ENCODE measurements around the gene ABCA13.

ABCA13 gene

DNA sequence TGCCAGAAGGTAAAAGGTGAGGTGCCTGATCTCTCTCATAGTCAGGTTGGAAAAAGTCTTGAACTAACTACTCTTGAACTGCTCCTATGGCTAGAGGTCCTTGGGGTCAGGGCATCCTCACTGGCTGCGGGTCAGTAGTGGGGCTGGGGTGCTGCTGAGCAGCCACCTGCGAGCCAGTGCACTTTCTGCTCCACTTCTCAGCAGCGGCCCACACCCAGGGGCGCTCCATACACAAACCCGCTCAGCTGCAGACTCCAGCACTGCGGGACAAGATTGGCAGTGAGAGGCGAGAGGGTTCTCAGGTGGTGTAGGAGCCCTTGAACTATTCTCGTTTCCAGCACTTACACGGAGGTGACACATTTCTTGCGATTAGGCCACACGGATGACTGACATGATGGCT, 6.0 kb downstream of the ABCA13 start:
- 80% methylated on average over 11 of the region's 11 CpGs for WGBS
- DNase-seq = no peak
- Histone ChIP-seq H4K91ac (ENCODE audit: low read length) (no peak overlapping the region), H3K4me3 (ENCODE audit: insufficient read depth in 1 of 2, low read depth in 1 of 2, low read length in 2 of 2) (no peak overlapping the region), H2BK5ac (ENCODE audit: low read depth, low read length, poor library complexity, severe bottlenecking) (no peak overlapping the region), H3K9ac (ENCODE audit: low read length) (no peak overlapping the region), H2BK15ac (ENCODE audit: low read depth, poor library complexity, severe bottlenecking) (no peak overlapping the region), H3K27me3 (ENCODE audit: control insufficient read depth in 1 of 2, insufficient read depth in 1 of 2, low read length in 2 of 2) (no peaks in the 10 kb centered on the region), H2BK12ac (ENCODE audit: low read length in 2 of 2) (no peak overlapping the region), H3K9me3 (ENCODE audit: control insufficient read depth, low read length) (no peaks in the 10 kb centered on the region), H3K18ac (ENCODE audit: low read depth in 1 of 2, low read length in 2 of 2) (no peak overlapping the region), H2AK5ac (ENCODE audit: low read length, severe bottlenecking) (no peak overlapping the region), H3K27ac (ENCODE audit: low read length, poor library complexity, severe bottlenecking) (no peak overlapping the region), H4K8ac (ENCODE audit: low read length) (no peak overlapping the region), H2BK120ac (ENCODE audit: low read depth, low read length) (no peak overlapping the region), H2AFZ (ENCODE audit: low read depth, low read length) (no peak overlapping the region), H3K79me1 (replicated peaks; ENCODE audit: low read length, poor library complexity, severe bottlenecking) (no peaks in the 10 kb centered on the region), H3K4ac (ENCODE audit: low read depth in 1 of 2, low read length in 2 of 2) (no peak overlapping the region), H3K4me2 (ENCODE audit: low read length, poor library complexity, severe bottlenecking) (no peak overlapping the region), H3K23ac (ENCODE audit: low read length in 2 of 2) (no peak overlapping the region), H3K14ac (ENCODE audit: low read length in 2 of 2) (no peak overlapping the region), H3K4me1 (ENCODE audit: control insufficient read depth, insufficient read depth, low read depth, low read length) (peaks cover 3% of the 10 kb centered on the region), H3K36me3 (ENCODE audit: control insufficient read depth in 1 of 2, insufficient read depth in 2 of 2, low read depth in 1 of 2, low read length in 2 of 2) (no peaks in the 10 kb centered on the region)

DNA sequence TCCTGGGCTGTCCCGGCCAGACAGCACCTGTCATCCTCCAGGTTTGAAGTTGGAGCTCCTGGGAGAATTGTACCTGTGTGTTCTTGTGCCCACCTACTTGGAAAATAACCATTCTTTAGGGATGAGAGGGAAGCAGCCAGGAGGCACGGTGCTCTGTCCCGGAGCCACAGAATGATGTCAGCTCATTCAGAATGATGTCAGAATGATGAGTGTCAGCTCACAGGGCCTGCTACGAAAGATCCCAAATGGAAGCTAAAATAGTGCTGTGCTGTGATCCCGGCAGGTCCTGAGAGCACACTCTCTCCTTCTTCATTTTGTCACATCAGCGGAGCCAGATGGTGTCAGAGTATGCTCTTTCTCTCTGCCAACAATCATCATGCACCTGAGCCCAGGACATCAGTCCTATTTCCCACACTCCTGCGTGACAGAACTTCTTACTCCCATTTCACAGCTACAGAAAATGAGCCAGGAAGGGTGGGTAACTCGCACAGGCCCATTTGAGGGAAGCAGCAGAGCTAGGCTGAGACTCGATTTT, 8.3 kb downstream of the ABCA13 start:
- H3K27me3 ChIP-seq (ENCODE audit: control insufficient read depth in 1 of 2, insufficient read depth in 1 of 2, low read length in 2 of 2) = no peaks in the 10 kb centered on the region
- 83% methylated on average over 9 of the region's 9 CpGs for WGBS
- H2BK5ac ChIP-seq (ENCODE audit: low read depth, low read length, poor library complexity, severe bottlenecking) = no peak overlapping the region
- H3K4ac ChIP-seq (ENCODE audit: low read depth in 1 of 2, low read length in 2 of 2) = no peak overlapping the region
- no peak overlapping the region for H2BK12ac ChIP-seq (ENCODE audit: low read length in 2 of 2)
- no peak overlapping the region for H3K18ac ChIP-seq (ENCODE audit: low read depth in 1 of 2, low read length in 2 of 2)
- no peaks in the 10 kb centered on the region for H3K9me3 ChIP-seq (ENCODE audit: control insufficient read depth, low read length)
- H2BK120ac ChIP-seq (ENCODE audit: low read depth, low read length) = no peak overlapping the region
- H3K36me3 ChIP-seq (ENCODE audit: control insufficient read depth in 1 of 2, insufficient read depth in 2 of 2, low read depth in 1 of 2, low read length in 2 of 2) = no peaks in the 10 kb centered on the region
- no peaks in the 10 kb centered on the region for H3K79me1 ChIP-seq (replicated peaks; ENCODE audit: low read length, poor library complexity, severe bottlenecking)
- H3K14ac ChIP-seq (ENCODE audit: low read length in 2 of 2) = no peak overlapping the region
- H4K8ac ChIP-seq (ENCODE audit: low read length) = no peak overlapping the region
- no peak overlapping the region for H3K4me3 ChIP-seq (ENCODE audit: insufficient read depth in 1 of 2, low read depth in 1 of 2, low read length in 2 of 2)
- no peak overlapping the region for H2AK5ac ChIP-seq (ENCODE audit: low read length, severe bottlenecking)
- H2BK15ac ChIP-seq (ENCODE audit: low read depth, poor library complexity, severe bottlenecking) = no peak overlapping the region
- no peak overlapping the region for H3K9ac ChIP-seq (ENCODE audit: low read length)
- H3K27ac ChIP-seq (ENCODE audit: low read length, poor library complexity, severe bottlenecking) = no peak overlapping the region
- no peak overlapping the region for H3K23ac ChIP-seq (ENCODE audit: low read length in 2 of 2)
- H3K4me1 ChIP-seq (ENCODE audit: control insufficient read depth, insufficient read depth, low read depth, low read length) = peaks cover 2% of the 10 kb centered on the region
- H4K91ac ChIP-seq (ENCODE audit: low read length) = no peak overlapping the region
- no peak overlapping the region for H2AFZ ChIP-seq (ENCODE audit: low read depth, low read length)
- no peak for DNase-seq
- H3K4me2 ChIP-seq (ENCODE audit: low read length, poor library complexity, severe bottlenecking) = no peak overlapping the region

DNA sequence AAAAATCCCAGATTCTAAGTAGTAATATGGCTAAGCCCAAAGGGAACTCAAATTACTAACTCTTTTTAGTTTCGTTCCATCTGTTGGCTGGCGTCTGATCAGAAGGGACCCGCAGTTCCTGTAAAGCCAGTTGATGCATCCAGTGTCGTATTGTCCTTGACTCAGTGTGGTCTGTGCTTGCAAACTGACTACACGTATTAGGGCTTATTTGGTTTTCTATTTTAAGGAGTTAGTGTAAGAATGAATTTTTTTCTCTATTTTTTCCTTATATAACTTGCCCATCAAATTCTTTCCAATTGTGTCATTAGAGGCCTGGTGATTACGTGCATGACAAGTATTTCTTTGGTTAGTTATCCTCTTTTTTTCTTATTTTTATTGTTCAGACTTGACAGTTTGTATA, 9.7 kb downstream of the ABCA13 start:
- Histone ChIP-seq H3K27me3 (ENCODE audit: control insufficient read depth in 1 of 2, insufficient read depth in 1 of 2, low read length in 2 of 2) (no peaks in the 10 kb centered on the region), H3K9me3 (ENCODE audit: control insufficient read depth, low read length) (peaks cover 2% of the 10 kb centered on the region), H3K23ac (ENCODE audit: low read length in 2 of 2) (no peak overlapping the region), H2AK5ac (ENCODE audit: low read length, severe bottlenecking) (no peak overlapping the region), H3K9ac (ENCODE audit: low read length) (no peak overlapping the region), H3K4me2 (ENCODE audit: low read length, poor library complexity, severe bottlenecking) (no peak overlapping the region), H2BK12ac (ENCODE audit: low read length in 2 of 2) (no peak overlapping the region), H2BK5ac (ENCODE audit: low read depth, low read length, poor library complexity, severe bottlenecking) (no peak overlapping the region), H3K4me1 (ENCODE audit: control insufficient read depth, insufficient read depth, low read depth, low read length) (peaks cover 2% of the 10 kb centered on the region), H3K79me1 (replicated peaks; ENCODE audit: low read length, poor library complexity, severe bottlenecking) (no peaks in the 10 kb centered on the region), H2BK120ac (ENCODE audit: low read depth, low read length) (no peak overlapping the region), H4K91ac (ENCODE audit: low read length) (no peak overlapping the region), H3K14ac (ENCODE audit: low read length in 2 of 2) (no peak overlapping the region), H3K4ac (ENCODE audit: low read depth in 1 of 2, low read length in 2 of 2) (no peak overlapping the region), H3K27ac (ENCODE audit: low read length, poor library complexity, severe bottlenecking) (no peak overlapping the region), H3K18ac (ENCODE audit: low read depth in 1 of 2, low read length in 2 of 2) (no peak overlapping the region), H4K8ac (ENCODE audit: low read length) (no peak overlapping the region), H3K4me3 (ENCODE audit: insufficient read depth in 1 of 2, low read depth in 1 of 2, low read length in 2 of 2) (no peak overlapping the region), H2AFZ (ENCODE audit: low read depth, low read length) (no peak overlapping the region), H3K36me3 (ENCODE audit: control insufficient read depth in 1 of 2, insufficient read depth in 2 of 2, low read depth in 1 of 2, low read length in 2 of 2) (no peaks in the 10 kb centered on the region), H2BK15ac (ENCODE audit: low read depth, poor library complexity, severe bottlenecking) (no peak overlapping the region)
- DNase-seq = no peak
- WGBS = 89% methylated on average over 4 of the region's 6 CpGs

DNA sequence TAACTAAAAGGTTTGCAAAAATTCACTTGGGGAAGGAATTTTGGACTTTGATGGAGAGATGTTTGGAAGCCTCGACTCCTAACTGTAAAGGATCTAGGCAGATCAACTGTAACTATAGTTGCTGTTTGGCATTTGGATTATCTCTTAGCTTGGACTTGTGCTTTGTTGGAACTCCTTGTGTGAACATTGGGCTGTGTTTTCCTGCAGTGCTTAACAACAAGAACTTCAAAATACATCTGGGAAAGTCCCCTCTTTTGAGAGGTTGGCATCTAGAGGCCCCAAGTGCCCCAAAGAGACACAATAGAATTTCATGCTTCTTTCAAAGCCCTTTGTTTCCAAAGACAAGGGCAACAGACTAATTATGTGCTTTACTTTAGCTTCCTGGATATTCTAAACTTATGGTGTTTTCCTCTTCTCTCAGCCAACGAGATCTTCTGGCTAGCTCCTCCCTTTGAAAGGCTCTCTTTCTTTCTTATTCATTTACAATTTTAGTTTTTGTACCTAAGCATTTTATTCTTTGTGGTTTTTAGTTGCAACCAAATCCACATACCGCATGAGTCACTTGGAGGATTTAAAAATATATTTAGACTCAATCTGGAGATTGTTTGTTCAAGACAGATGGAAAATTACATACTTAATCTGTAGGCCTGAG, 11.6 kb downstream of the ABCA13 start:
- H2BK5ac ChIP-seq (ENCODE audit: low read depth, low read length, poor library complexity, severe bottlenecking) = no peak overlapping the region
- no peak overlapping the region for H3K4ac ChIP-seq (ENCODE audit: low read depth in 1 of 2, low read length in 2 of 2)
- H3K23ac ChIP-seq (ENCODE audit: low read length in 2 of 2) = no peak overlapping the region
- peak; percentile 8 for DNase-seq
- peak overlapping the region; percentile 36 for H3K27ac ChIP-seq (ENCODE audit: low read length, poor library complexity, severe bottlenecking)
- peaks cover 11% of the 10 kb centered on the region for H3K9me3 ChIP-seq (ENCODE audit: control insufficient read depth, low read length)
- H3K4me2 ChIP-seq (ENCODE audit: low read length, poor library complexity, severe bottlenecking) = no peak overlapping the region
- no peaks in the 10 kb centered on the region for H3K27me3 ChIP-seq (ENCODE audit: control insufficient read depth in 1 of 2, insufficient read depth in 1 of 2, low read length in 2 of 2)
- H3K4me3 ChIP-seq (ENCODE audit: insufficient read depth in 1 of 2, low read depth in 1 of 2, low read length in 2 of 2) = no peak overlapping the region
- no peak overlapping the region for H3K9ac ChIP-seq (ENCODE audit: low read length)
- H3K14ac ChIP-seq (ENCODE audit: low read length in 2 of 2) = no peak overlapping the region
- H2BK12ac ChIP-seq (ENCODE audit: low read length in 2 of 2) = no peak overlapping the region
- no peak overlapping the region for H2AFZ ChIP-seq (ENCODE audit: low read depth, low read length)
- 89% methylated on average over 1 of the region's 3 CpGs for WGBS
- no peaks in the 10 kb centered on the region for H3K79me1 ChIP-seq (replicated peaks; ENCODE audit: low read length, poor library complexity, severe bottlenecking)
- no peaks in the 10 kb centered on the region for H3K4me1 ChIP-seq (ENCODE audit: control insufficient read depth, insufficient read depth, low read depth, low read length)
- no peak overlapping the region for H2AK5ac ChIP-seq (ENCODE audit: low read length, severe bottlenecking)
- H4K91ac ChIP-seq (ENCODE audit: low read length) = no peak overlapping the region
- H2BK120ac ChIP-seq (ENCODE audit: low read depth, low read length) = no peak overlapping the region
- no peak overlapping the region for H3K18ac ChIP-seq (ENCODE audit: low read depth in 1 of 2, low read length in 2 of 2)
- H3K36me3 ChIP-seq (ENCODE audit: control insufficient read depth in 1 of 2, insufficient read depth in 2 of 2, low read depth in 1 of 2, low read length in 2 of 2) = no peaks in the 10 kb centered on the region
- no peak overlapping the region for H2BK15ac ChIP-seq (ENCODE audit: low read depth, poor library complexity, severe bottlenecking)
- H4K8ac ChIP-seq (ENCODE audit: low read length) = no peak overlapping the region
